Stimulated activated CD4-positive, alpha-beta T cell treated with anti-CD3 and anti-CD28 coated beads, Interleukin-2, amount 100 ng/mL, for 24 hours (primary cell): ENCODE measurements around the gene RIN1.
"Not testable (repeated sequence)": the region's sequence is repeated elsewhere in the genome, so short reads cannot be mapped to it uniquely, and the experiment has no call there.

Source experiments
- DNase-seq, 2 donors: peaks; one replicate each; pipeline ENCODE4 v3.0.0-alpha.2; 2020

Gene RIN1

GRCh38 chr11:66336234-66337102 lies at the start of gene RIN1:
Gene RIN1, minus strand, starts transcription at chr11:66336434. Its CDS starts 32 bp downstream, at chr11:66336402.
- DNase-seq = peak; percentile 61 to 71

DNA sequence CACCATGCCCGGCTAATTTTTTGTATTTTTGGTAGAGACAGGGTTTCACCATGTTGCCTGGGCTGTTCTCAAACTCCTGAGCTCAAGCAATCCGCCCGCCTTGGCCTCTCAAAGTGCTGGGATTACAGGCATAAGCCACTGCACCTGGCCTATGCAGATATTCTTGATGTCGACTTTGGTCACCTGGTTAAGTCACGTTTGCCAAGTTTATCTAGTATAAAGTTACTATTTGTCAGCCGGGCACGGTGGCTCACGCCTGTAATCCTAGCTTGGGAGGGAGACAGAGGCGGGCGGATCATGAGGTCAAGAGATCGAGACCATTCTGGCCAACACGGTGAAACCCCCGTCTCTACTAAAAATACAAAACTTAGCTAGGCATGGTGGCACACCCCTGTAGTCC lies 48.1 kb upstream of the RIN1 start:
- not testable (repeated sequence) for DNase-seq

DNA sequence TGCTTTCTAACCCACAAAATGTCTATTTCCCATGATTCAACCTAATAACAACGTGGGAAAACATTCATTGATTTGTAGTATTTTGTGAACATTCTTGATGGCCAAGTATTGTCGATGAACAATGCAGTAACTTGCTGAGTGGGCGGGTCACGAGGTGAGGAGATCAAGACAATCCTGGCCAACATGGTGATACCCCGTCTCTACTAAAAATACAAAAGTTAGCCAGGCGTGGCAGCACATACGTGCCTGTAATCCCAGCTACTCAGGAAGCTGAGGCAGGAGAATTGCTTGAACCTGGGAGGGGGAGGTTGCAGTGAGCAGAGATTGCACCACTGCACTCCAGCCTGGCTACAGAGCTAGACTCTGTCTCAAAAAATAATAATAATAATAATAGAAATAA lies 44.0 kb upstream of the RIN1 start:
- not testable (repeated sequence) for DNase-seq

DNA sequence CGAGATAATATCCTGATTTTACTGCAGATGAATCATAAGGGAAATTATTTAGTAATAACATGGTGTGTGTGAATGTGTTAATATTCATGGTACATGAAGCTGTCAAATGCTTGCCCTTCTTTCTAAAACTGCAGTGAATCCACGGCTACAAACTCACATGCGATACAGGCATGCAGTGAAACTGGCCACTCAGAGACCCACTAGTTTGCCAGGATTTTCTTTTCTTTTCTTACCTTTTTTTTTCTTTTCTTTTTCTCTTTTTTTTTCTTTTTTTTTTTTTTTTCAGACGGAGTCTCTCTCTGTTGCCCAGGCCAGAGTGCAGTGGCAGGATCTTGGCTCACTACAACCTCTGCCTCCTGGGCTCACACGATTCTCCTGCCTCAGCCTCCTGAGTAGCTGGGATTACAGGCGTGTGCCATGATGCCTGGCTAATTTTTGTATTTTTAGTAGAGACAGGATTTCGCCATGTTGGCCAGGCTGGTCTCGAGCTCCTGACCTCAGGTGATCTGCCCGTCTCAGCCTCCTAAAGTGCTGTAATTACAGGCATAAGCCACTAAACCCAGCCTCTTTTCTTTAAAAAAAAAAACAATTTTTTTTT lies 37.6 kb upstream of the RIN1 start:
- DNase-seq = not testable (repeated sequence)

DNA sequence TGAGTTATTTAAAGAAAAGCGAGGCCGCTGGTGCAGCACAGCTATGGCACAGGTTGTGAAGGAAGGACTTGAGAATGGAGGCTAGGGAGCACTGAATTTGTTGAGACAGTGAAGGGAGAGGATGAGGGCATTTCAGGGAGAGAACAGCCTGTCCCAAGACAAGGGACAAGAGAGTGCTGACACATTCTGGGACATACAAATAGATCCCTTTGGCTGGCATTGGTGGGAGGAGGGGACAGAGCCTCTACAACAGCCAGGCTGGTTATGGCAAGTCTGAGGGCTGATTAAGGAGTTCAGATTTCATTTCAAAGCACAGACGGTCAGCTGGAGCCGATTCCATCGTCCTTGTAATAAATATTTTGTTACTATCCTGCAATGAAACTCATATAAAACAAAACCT lies 37.0 kb upstream of the RIN1 start:
- no peak for DNase-seq

DNA sequence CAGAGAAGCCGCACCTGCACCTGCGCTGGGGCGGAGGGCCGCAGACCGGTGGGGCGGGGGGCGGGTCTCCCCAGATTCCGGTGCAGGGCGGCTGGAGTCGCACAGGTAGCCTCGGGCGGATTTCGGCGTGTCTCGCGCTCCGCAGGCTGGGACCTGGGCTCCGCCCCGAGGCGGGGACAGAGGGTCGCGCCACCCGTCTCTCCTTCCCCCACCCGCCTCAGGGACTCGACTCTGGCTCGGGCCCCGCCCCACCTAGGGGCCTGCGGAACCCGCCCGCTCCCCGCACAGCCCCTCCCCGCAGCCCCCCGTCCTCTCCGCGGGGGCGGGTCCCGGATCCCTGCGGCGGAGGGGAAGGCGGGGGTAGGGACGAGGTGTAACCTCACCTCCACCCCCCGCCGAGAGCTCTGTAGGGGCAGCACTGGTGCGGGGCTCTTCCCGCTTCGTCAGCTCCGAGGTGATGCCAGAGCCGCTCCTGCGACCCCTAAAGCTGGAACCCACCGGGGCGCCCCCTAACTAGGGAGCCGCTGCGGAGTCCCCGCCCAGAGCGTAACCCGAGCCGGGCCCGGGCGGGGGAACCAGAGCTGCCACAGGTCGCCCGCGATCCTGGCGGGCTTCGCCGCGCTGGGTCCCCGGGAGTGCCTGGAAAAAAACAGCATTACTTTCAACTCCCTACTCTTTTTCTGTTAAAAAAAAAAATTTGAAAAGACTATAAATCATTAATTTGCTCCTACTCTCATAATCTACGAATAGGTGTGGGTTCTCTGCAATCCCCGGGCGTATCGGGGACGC lies 35.6 kb upstream of the RIN1 start, which contains the start of gene SLC29A2:
Gene SLC29A2, minus strand, starts transcription at position 134 of the 789 bp plus-strand sequence. CDS start 169 bp downstream, outside the sequence.
- DNase-seq = peak; percentile 75 to 82

DNA sequence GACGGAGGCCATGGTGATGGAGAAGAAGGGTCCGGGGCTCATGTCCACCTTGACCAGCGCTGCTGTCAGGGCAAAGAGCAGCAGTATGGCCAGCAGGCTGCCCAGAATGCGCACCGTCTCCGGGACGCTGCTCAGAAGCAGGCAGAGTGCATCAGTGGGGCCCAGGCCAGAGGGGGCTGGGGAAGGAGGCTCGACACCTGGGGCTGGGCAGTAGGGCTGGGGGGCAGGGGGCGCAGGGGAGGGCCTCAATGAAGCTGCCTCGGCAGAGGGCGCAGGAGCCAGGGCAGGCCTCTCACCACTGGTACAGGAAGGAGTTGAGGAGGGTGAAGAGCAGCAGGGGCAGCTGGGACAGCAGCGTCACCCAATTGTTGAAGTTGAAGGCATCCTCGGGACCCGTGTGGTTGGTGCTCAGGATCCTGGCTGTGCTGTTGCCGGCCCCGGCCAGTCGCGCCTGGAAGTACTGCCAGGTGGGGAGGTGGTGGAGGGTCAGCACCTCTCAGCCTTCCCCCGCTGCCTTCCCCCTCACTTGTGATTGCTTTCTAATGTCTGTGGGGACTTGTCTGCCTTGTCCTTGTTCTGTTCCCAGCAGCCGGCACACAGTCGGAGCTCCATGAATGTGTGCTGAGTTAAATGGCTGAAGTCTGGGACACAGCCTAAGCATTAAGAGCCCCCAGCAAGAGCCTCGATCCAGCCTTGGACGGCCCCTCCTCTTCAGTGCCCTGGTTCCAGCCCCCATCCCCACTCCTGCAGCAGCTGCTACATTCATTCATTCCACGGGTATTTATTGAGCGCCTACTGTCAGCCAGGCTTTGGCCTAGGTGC lies 33.0 kb upstream of the RIN1 start:
- DNase-seq = no peak

GRCh38 chr11:66368484-66368883 lies 32.2 kb upstream of the RIN1 start:
- DNase-seq = no peak

DNA sequence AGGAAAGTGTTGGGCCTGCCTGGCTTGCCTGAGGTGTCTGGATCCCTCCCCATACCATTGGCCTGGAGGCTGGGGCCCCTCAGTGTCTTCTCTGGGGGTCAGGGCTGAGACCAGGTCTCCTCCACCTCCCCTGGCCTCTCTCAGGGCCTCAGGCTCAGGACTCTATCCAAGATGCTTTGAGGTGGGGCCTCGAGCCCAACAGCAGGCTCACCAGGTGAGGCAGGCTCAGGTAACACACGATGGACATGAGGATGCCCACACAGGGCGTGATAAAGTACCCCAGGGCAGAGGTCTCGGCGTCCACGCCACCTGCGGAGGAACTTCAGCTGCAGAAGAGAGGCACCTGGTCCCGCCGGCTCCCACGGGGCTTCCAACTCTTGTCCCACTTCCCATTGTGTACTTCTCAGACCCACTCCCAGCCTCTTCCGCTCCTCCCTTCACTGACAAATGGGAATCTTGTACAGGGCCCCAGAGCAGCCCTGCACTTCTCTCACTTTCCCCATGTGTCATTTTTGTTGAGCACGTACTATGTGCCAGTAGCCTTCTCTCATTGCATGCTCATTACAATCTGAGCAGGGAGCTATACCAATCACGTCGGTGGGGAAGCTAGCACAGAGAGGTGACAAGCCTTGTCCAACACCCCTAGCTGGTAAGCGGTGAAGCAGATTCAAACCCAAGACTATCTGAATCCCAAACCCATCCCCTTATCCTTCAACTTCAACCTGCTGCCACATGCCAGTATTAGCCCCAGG lies 31.5 kb upstream of the RIN1 start:
- DNase-seq = no peak

GRCh38 chr11:66366844-66367477 lies 30.7 kb upstream of the RIN1 start:
- DNase-seq = no peak

GRCh38 chr11:66365711-66366619 lies 29.7 kb upstream of the RIN1 start:
- DNase-seq = no peak

GRCh38 chr11:66365166-66365565 lies 28.9 kb upstream of the RIN1 start:
- no peak for DNase-seq

DNA sequence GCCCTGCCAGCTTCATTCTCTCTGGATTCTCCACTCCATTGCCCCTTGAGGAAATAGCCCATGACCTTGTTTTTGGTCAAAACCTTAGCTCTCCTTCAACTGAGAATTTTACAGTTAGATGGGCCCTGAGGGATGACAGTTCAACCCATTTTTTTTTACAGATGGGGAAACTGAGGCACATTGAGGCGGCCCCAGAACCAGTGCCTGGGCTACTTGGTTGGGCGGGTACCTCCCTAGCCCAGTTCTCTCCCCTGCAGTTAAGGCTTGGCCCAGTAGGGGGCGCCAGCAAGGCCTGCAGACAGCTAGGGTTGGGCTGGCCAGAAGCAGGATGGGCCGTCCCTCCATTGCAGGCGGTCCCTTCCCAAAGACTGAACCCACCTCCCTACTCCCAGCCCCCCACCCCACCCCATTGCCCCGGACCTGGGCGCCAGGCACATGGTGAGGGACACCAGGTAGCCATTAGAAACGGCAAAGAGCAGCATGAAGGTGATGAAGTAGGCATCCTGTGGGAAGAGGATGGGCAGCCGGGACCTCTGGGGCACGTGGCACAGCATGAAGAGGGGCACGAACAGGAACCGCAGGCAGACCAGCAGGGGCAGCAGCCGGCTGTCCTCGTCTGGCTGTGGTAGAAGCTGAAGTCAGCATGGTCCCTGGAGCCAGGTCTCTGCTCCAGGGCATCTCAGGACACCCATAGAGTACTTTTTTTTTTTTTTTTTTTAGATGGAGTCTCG lies 27.7 kb upstream of the RIN1 start:
- DNase-seq = peak; percentile 82 to 89

DNA sequence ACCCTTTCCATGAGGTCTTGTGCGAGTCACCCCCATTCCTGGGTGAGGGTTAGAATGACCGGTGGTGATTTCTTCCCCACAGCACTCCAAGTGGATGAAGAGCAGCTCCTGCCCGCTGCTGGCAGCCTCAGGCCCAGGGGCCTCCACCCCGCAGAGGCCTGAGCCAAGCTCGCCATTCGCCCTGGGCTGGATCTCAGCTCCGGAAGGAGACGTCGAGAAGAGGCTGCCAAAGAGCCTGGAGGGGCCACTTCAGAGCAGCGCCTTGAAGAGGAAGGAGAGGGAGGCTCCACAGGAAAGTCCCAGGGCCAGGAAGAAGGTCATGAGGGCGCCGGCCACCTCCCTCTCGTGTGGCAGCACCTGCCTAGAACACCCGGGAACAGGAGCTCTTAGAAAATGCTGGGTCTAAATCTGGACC lies 27.0 kb upstream of the RIN1 start:
- DNase-seq = no peak

GRCh38 chr11:66362481-66363147 lies 26.4 kb upstream of the RIN1 start:
- DNase-seq = no peak

DNA sequence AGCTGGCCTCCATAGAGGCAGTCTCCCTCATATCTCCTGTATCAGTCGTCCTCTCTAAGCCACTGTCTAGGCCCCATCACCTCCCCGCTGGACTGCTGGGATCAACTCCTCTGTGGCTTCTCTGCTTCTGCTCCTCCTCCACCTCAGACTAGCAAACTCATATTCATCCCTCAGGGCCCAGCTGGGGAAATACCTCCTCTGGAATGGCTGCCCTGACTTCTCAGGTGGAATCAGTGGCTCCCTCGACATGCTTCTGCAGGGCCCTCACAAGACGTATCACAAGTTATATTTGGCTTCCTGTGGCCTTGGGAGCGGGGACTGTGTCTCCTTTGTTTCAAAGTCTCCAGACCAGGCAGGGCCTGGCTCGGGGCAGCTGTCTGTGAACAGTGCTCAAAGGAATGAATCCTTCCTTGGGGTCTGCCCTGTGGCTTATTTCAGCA lies 25.3 kb upstream of the RIN1 start:
- DNase-seq = no peak

GRCh38 chr11:66360406-66361073 lies 24.3 kb upstream of the RIN1 start:
- DNase-seq = no peak

DNA sequence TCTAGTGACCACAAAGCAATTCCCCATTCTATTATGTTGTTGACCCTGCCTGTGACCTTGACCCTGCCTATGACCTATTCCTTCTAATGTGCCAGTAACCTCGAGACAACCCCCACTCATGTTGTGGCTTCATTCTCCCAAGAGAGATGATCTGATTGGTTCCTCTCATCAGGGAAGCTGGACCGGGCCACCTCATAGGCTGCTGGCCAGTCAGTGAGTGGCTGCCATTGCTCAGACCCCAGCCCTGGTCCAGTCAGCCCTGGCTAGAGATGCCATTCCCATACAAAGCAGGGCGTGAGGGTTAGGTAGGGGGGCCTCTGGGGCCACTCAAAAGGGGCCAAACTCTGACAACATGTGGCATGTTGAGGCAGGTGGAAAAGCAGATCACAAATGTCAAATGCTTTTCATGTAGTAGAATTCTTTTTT lies 23.4 kb upstream of the RIN1 start:
- DNase-seq = no peak
